Thyroid gland (tissue), 4 donors: ENCODE measurements around the gene CASP10.

ENCODE experiments used
- POLR2A ChIP-seq, 2 donors: fragments of 450-650 bp; IDR thresholded peaks; one replicate each; pipeline ENCODE4 v1.6.1; 2017; ENCODE audit warnings: antibody characterized with exemption in 2 of 2, mild to moderate bottlenecking in 2 of 2, moderate library complexity in 1 of 2
- TF ChIP-seq, protein P1 (sequence below), 6 experiments: fragments of 200-600 bp in 3 of 6; fragments of 450-650 bp in 3 of 6; sonication (generic) in 3 of 6; IDR thresholded peaks; one replicate each; pipeline ENCODE4 v1.5.1; 2016 to 2019; ENCODE audit warnings: antibody characterized with exemption in 6 of 6, mild to moderate bottlenecking in 2 of 6, inconsistent platforms in 1 of 6, moderate library complexity in 1 of 6

- TF ChIP-seq, protein P1, sequence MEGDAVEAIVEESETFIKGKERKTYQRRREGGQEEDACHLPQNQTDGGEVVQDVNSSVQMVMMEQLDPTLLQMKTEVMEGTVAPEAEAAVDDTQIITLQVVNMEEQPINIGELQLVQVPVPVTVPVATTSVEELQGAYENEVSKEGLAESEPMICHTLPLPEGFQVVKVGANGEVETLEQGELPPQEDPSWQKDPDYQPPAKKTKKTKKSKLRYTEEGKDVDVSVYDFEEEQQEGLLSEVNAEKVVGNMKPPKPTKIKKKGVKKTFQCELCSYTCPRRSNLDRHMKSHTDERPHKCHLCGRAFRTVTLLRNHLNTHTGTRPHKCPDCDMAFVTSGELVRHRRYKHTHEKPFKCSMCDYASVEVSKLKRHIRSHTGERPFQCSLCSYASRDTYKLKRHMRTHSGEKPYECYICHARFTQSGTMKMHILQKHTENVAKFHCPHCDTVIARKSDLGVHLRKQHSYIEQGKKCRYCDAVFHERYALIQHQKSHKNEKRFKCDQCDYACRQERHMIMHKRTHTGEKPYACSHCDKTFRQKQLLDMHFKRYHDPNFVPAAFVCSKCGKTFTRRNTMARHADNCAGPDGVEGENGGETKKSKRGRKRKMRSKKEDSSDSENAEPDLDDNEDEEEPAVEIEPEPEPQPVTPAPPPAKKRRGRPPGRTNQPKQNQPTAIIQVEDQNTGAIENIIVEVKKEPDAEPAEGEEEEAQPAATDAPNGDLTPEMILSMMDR (IDR thresholded peaks at IDR 0.05) = no peak
- TF ChIP-seq POLR2A (IDR thresholded peaks at IDR 0.05) = no peak
These were observed 13.9 kb downstream of the CASP10 start for GRCh38 chr2:201196803-201197202.
